ENCODE data around the gene TRIM7.

Gene TRIM7

GRCh38 chr5:181187500-181188213 lies 17.3 kb downstream of the TRIM7 start:
- peak; percentile 18 for TF ChIP-seq CTCF (IDR thresholded peaks at IDR 0.05)
- no peak overlapping the region for H3K4me3 ChIP-seq (ENCODE audit: low read depth, low read length)
- H3K9me3 ChIP-seq (ENCODE audit: control insufficient read depth, low read length) = no peaks in the 10 kb centered on the region
- H2AFZ ChIP-seq = peak overlapping the region; percentile 50
- H3K36me3 ChIP-seq (ENCODE audit: control insufficient read depth, insufficient read depth, low read length) = no peaks in the 10 kb centered on the region
- no peaks in the 10 kb centered on the region for H3K79me2 ChIP-seq
- no peaks in the 10 kb centered on the region for H3K27me3 ChIP-seq (ENCODE audit: control insufficient read depth, insufficient read depth, low read length)
- H3K4me2 ChIP-seq (ENCODE audit: low read length) = no peak overlapping the region
- no peak overlapping the region for H3K9ac ChIP-seq
- H3K27ac ChIP-seq = peak overlapping the region; percentile 85
- peaks cover 6% of the 10 kb centered on the region for H3K4me1 ChIP-seq

- peak overlapping the region; percentile 50 for H2AFZ ChIP-seq
- H3K4me2 ChIP-seq (ENCODE audit: low read length) = no peak overlapping the region
- H3K79me2 ChIP-seq = no peaks in the 10 kb centered on the region
- H3K4me3 ChIP-seq (ENCODE audit: low read depth, low read length) = no peak overlapping the region
- no peaks in the 10 kb centered on the region for H3K9me3 ChIP-seq (ENCODE audit: control insufficient read depth, low read length)
- no peaks in the 10 kb centered on the region for H3K27me3 ChIP-seq (ENCODE audit: control insufficient read depth, insufficient read depth, low read length)
- H3K36me3 ChIP-seq (ENCODE audit: control insufficient read depth, insufficient read depth, low read length) = no peaks in the 10 kb centered on the region
- H3K4me1 ChIP-seq = peaks cover 4% of the 10 kb centered on the region
- no peak for TF ChIP-seq CTCF (IDR thresholded peaks at IDR 0.05)
- no peak overlapping the region for H3K9ac ChIP-seq
- peak overlapping the region; percentile 85 for H3K27ac ChIP-seq
These were observed 18.0 kb downstream of the TRIM7 start for GRCh38 chr5:181186986-181187499.

GRCh38 chr5:181186022-181186421 lies 19.0 kb downstream of the TRIM7 start:
- Histone ChIP-seq H3K4me1 (peaks cover 4% of the 10 kb centered on the region), H2AFZ (no peak overlapping the region), H3K27me3 (ENCODE audit: control insufficient read depth, insufficient read depth, low read length) (no peaks in the 10 kb centered on the region)

GRCh38 chr5:181185560-181185959 lies 19.4 kb downstream of the TRIM7 start:
- no peak overlapping the region for H2AFZ ChIP-seq
- H3K27me3 ChIP-seq (ENCODE audit: control insufficient read depth, insufficient read depth, low read length) = no peaks in the 10 kb centered on the region
- no peak overlapping the region for H3K4me2 ChIP-seq (ENCODE audit: low read length)
- no peak overlapping the region for H3K4me3 ChIP-seq (ENCODE audit: low read depth, low read length)
- no peak overlapping the region for H3K9ac ChIP-seq
- no peak for TF ChIP-seq CTCF (IDR thresholded peaks at IDR 0.05)
- no peaks in the 10 kb centered on the region for H3K36me3 ChIP-seq (ENCODE audit: control insufficient read depth, insufficient read depth, low read length)
- no peak overlapping the region for H3K27ac ChIP-seq
- H3K9me3 ChIP-seq (ENCODE audit: control insufficient read depth, low read length) = no peaks in the 10 kb centered on the region
- H3K4me1 ChIP-seq = peaks cover 4% of the 10 kb centered on the region
- no peaks in the 10 kb centered on the region for H3K79me2 ChIP-seq

More at GRCh38 chr5:181186022-181186421, 19.0 kb downstream of the TRIM7 start:
- no peak overlapping the region for H3K4me3 ChIP-seq (ENCODE audit: low read depth, low read length)
- H3K4me2 ChIP-seq (ENCODE audit: low read length) = no peak overlapping the region
- no peak overlapping the region for H3K27ac ChIP-seq
- no peaks in the 10 kb centered on the region for H3K79me2 ChIP-seq
- H3K9me3 ChIP-seq (ENCODE audit: control insufficient read depth, low read length) = no peaks in the 10 kb centered on the region
- TF ChIP-seq CTCF (IDR thresholded peaks at IDR 0.05) = no peak
- H3K36me3 ChIP-seq (ENCODE audit: control insufficient read depth, insufficient read depth, low read length) = no peaks in the 10 kb centered on the region
- no peak overlapping the region for H3K9ac ChIP-seq

- no peak overlapping the region for H3K4me3 ChIP-seq (ENCODE audit: low read depth, low read length)
- H3K27ac ChIP-seq = no peak overlapping the region
- no peaks in the 10 kb centered on the region for H3K27me3 ChIP-seq (ENCODE audit: control insufficient read depth, insufficient read depth, low read length)
- no peak for TF ChIP-seq CTCF (IDR thresholded peaks at IDR 0.05)
- no peaks in the 10 kb centered on the region for H3K36me3 ChIP-seq (ENCODE audit: control insufficient read depth, insufficient read depth, low read length)
- H2AFZ ChIP-seq = no peak overlapping the region
- no peaks in the 10 kb centered on the region for H3K79me2 ChIP-seq
- peaks cover 2% of the 10 kb centered on the region for H3K4me1 ChIP-seq
- no peak overlapping the region for H3K9ac ChIP-seq
- no peak overlapping the region for H3K4me2 ChIP-seq (ENCODE audit: low read length)
- H3K9me3 ChIP-seq (ENCODE audit: control insufficient read depth, low read length) = no peaks in the 10 kb centered on the region
These were observed 20.2 kb downstream of the TRIM7 start for GRCh38 chr5:181184845-181185216.
